ENCODE results near the gene ITPA. TPM values are rescaled to one million over a fixed set of nuclear protein-coding genes. Genes with fewer than 3 reads are reported as not detected.
A peak's percentile ranks its signal among the peaks of the same experiment; 100 is the strongest.

The ITPA gene
- total and polyA plus RNA-seq, 2 of the 13 experiments (the other 11 are each of a cell fraction or from before 2014, with no cell fraction given): 60.1 to 103 TPM

GRCh38 chr20:3237011-3237957 is 28.0 kb downstream of the ITPA start (continued):
- TF ChIP-seq HES4 (CRISPR knock-in tag; IDR thresholded peaks at IDR 0.05; ENCODE audit: borderline replicate concordance): 0 out of 2 replicates have a peak, but pooled peaks have one; percentile 48
- TF ChIP-seq MAFF (IDR thresholded peaks at IDR 0.05; ENCODE audit: low read depth, low read length): peak; percentile 54
- TF ChIP-seq TFDP2 (CRISPR knock-in tag; IDR thresholded peaks at IDR 0.05): no peak
- no peak for TF ChIP-seq ZNF3 (CRISPR knock-in tag; IDR thresholded peaks at IDR 0.05)
- no peak for TF ChIP-seq JUN (CRISPR knock-in tag; IDR thresholded peaks at IDR 0.05)
- no peak for TF ChIP-seq FUBP1 (CRISPR knock-in tag; IDR thresholded peaks at IDR 0.05; ENCODE audit: borderline replicate concordance)
- TF ChIP-seq ADNP (CRISPR knock-in tag; IDR thresholded peaks at IDR 0.05): no peak
- TF ChIP-seq KMT2A (CRISPR knock-in tag; IDR thresholded peaks at IDR 0.05): 0 out of 2 replicates have a peak, but pooled peaks have one; percentile 22
- TF ChIP-seq GTF2F1 (IDR thresholded peaks at IDR 0.05; ENCODE audit: low read length): no peak
- TF ChIP-seq KAT2B (IDR thresholded peaks at IDR 0.05; ENCODE audit: borderline replicate concordance, low read depth, low read length): no peak
- TF ChIP-seq SMARCC2 (IDR thresholded peaks at IDR 0.05): no peak
- TF ChIP-seq ATF7 (IDR thresholded peaks at IDR 0.05): no peak
- TF ChIP-seq ATF7 (CRISPR knock-in tag; IDR thresholded peaks at IDR 0.05): no peak
- no peak for TF ChIP-seq TFDP1 (CRISPR knock-in tag; IDR thresholded peaks at IDR 0.05; ENCODE audit: borderline replicate concordance)
- TF ChIP-seq MNT (IDR thresholded peaks at IDR 0.05): no peak
- no peak for TF ChIP-seq ZNF773 (CRISPR knock-in tag; IDR thresholded peaks at IDR 0.05; ENCODE audit: borderline replicate concordance)
- TF ChIP-seq ZFP36 (IDR thresholded peaks at IDR 0.05; ENCODE audit: borderline replicate concordance, low read depth, low read length, partially characterized antibody): no peak
- 0 out of 2 replicates have a peak, but pooled peaks have one; percentile 22 for TF ChIP-seq SAP130 (CRISPR knock-in tag; IDR thresholded peaks at IDR 0.05; ENCODE audit: low read depth)
- no peak for TF ChIP-seq THAP7 (CRISPR knock-in tag; IDR thresholded peaks at IDR 0.05)
- TF ChIP-seq ZNF567 (CRISPR knock-in tag; IDR thresholded peaks at IDR 0.05; ENCODE audit: borderline replicate concordance): 0 out of 2 replicates have a peak, but pooled peaks have one; percentile 33
- no peak for TF ChIP-seq SMYD3 (CRISPR knock-in tag; IDR thresholded peaks at IDR 0.05)
- peak; percentile 27 for TF ChIP-seq TEAD3 (CRISPR knock-in tag; optimal IDR thresholded peaks at IDR 0.05; ENCODE audit: borderline replicate concordance)
- TF ChIP-seq PRMT3 (CRISPR knock-in tag; IDR thresholded peaks at IDR 0.05; ENCODE audit: borderline replicate concordance, low read depth): no peak

Measured in HepG2 (cell line).